ENCODE data around the gene AMBP.

- TF ChIP-seq, protein P1, sequence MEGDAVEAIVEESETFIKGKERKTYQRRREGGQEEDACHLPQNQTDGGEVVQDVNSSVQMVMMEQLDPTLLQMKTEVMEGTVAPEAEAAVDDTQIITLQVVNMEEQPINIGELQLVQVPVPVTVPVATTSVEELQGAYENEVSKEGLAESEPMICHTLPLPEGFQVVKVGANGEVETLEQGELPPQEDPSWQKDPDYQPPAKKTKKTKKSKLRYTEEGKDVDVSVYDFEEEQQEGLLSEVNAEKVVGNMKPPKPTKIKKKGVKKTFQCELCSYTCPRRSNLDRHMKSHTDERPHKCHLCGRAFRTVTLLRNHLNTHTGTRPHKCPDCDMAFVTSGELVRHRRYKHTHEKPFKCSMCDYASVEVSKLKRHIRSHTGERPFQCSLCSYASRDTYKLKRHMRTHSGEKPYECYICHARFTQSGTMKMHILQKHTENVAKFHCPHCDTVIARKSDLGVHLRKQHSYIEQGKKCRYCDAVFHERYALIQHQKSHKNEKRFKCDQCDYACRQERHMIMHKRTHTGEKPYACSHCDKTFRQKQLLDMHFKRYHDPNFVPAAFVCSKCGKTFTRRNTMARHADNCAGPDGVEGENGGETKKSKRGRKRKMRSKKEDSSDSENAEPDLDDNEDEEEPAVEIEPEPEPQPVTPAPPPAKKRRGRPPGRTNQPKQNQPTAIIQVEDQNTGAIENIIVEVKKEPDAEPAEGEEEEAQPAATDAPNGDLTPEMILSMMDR (IDR thresholded peaks at IDR 0.05; ENCODE audit: low read depth, low read length): no peak
- no peak for TF ChIP-seq EZH2phosphoT487 (IDR thresholded peaks at IDR 0.05; ENCODE audit: low read depth)
Observed at GRCh38 chr9:114060711-114061110, 17.4 kb downstream of the AMBP start.
